ENCODE data around the gene CDRT15.
"Not testable (repeated sequence)": the region's sequence is repeated elsewhere in the genome, so short reads cannot be mapped to it uniquely, and the experiment has no call there.

DNA sequence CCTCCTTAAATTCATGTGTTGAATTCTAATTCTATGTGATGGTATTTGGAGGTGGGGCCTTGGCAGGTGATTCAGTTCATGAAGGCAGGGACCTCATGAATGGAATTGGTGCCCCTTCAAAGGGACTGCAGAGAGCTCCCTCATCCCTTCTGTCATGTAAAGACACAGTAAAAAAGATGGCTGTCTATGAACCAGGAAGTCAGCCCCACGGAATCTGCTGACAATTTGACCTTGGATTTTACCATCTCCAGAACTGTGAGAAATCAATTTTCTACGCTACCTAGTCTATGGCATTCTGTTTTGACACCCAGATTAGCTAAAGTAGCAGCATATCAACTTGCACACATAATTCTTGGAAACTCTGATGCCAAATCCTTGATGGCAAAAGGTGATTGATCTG lies 1.6 kb downstream of the CDRT15 start:
- TF ChIP-seq, protein P1, sequence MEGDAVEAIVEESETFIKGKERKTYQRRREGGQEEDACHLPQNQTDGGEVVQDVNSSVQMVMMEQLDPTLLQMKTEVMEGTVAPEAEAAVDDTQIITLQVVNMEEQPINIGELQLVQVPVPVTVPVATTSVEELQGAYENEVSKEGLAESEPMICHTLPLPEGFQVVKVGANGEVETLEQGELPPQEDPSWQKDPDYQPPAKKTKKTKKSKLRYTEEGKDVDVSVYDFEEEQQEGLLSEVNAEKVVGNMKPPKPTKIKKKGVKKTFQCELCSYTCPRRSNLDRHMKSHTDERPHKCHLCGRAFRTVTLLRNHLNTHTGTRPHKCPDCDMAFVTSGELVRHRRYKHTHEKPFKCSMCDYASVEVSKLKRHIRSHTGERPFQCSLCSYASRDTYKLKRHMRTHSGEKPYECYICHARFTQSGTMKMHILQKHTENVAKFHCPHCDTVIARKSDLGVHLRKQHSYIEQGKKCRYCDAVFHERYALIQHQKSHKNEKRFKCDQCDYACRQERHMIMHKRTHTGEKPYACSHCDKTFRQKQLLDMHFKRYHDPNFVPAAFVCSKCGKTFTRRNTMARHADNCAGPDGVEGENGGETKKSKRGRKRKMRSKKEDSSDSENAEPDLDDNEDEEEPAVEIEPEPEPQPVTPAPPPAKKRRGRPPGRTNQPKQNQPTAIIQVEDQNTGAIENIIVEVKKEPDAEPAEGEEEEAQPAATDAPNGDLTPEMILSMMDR (IDR thresholded peaks at IDR 0.05), result not testable (repeated sequence)
- not testable (repeated sequence) for TF ChIP-seq POLR2A (IDR thresholded peaks at IDR 0.05); POLR2AphosphoS5 (IDR thresholded peaks at IDR 0.05; ENCODE audit: insufficient read depth in 1 of 2, low read depth in 1 of 2)
